HepG2 (cell line): ENCODE measurements around the gene KISS1. TPM values are rescaled to one million over a fixed set of nuclear protein-coding genes. Genes with fewer than 3 reads are reported as not detected.

ENCODE experiments used
- AGO2 ChIP-seq: fragments of 200-400 bp; formaldehyde crosslinking; optimal IDR thresholded peaks from 2 replicates; pipeline ENCODE3; 2017; ENCODE audit warnings: mild to moderate bottlenecking, low read depth, low read length, moderate library complexity
- KAT7 ChIP-seq: IDR thresholded peaks from 2 replicates; pipeline ENCODE4 v1.6.1; 2018; ENCODE audit warnings: borderline replicate concordance, missing compliant biosample characterization
- KDM2A ChIP-seq: sonication (generic); formaldehyde crosslinking; IDR thresholded peaks from 2 replicates; pipeline ENCODE4 v1.4.0; 2020; ENCODE audit warnings: low read depth, missing genetic modification reagents, borderline replicate concordance
- KLF9 ChIP-seq: IDR thresholded peaks from 2 replicates; pipeline ENCODE4 v1.6.1; 2016; ENCODE audit warnings: low read depth
- POLR2A ChIP-seq, 2 experiments: IDR thresholded peaks; 2 replicates each; pipeline ENCODE4 v1.6.1; 2011; ENCODE audit warnings: low read depth in 2 of 2, low read length in 2 of 2, mild to moderate bottlenecking in 1 of 2, moderate library complexity in 1 of 2; ENCODE audit not compliant: insufficient read depth in 1 of 2
- SMARCE1 ChIP-seq: fragments of 450-650 bp; IDR thresholded peaks from 2 replicates; pipeline ENCODE4 v1.6.1; 2017; ENCODE audit warnings: borderline replicate concordance
- SMC3 ChIP-seq: IDR thresholded peaks from 2 replicates; pipeline ENCODE4 v1.6.1; 2011; ENCODE audit warnings: low read length, improper control_type of control experiment
- SMYD3 ChIP-seq: sonication (generic); formaldehyde crosslinking; IDR thresholded peaks from 2 replicates; pipeline ENCODE4 v1.8.1; 2023; ENCODE audit warnings: mild to moderate bottlenecking, missing genetic modification reagents
- TCF12 ChIP-seq, 2 experiments: fragments of 450-650 bp in 1 of 2; sonication (generic) in 1 of 2; formaldehyde crosslinking in 1 of 2; IDR thresholded peaks; 2 replicates each; pipeline versions ENCODE4 v1.6.1 to v1.8.0; 2017 to 2022; ENCODE audit warnings: antibody characterized with exemption in 1 of 2, mild to moderate bottlenecking in 1 of 2, missing genetic modification reagents in 1 of 2, moderate library complexity in 1 of 2
- WIZ ChIP-seq: sonication (generic); formaldehyde crosslinking; IDR thresholded peaks from 2 replicates; pipeline ENCODE4 v1.5.1; 2020; ENCODE audit warnings: mild to moderate bottlenecking, missing genetic modification reagents
- ZNF282 ChIP-seq: fragments of 450-650 bp; IDR thresholded peaks from 2 replicates; pipeline ENCODE4 v1.6.1; 2018; ENCODE audit not compliant: partially characterized antibody
- ZNF383 ChIP-seq: sonication (generic); formaldehyde crosslinking; IDR thresholded peaks from 2 replicates; pipeline ENCODE4 v1.4.0; 2020; ENCODE audit warnings: missing genetic modification reagents, mild to moderate bottlenecking, borderline replicate concordance
- ZNF510 ChIP-seq: sonication (generic); formaldehyde crosslinking; IDR thresholded peaks from 2 replicates; pipeline ENCODE4 v1.4.0; 2020; ENCODE audit warnings: low read depth, mild to moderate bottlenecking, missing genetic modification reagents
- ZNF672 ChIP-seq: sonication (generic); formaldehyde crosslinking; IDR thresholded peaks from 2 replicates; pipeline ENCODE4 v1.8.1; 2022; ENCODE audit warnings: missing genetic modification reagents
- ZNF746 ChIP-seq: sonication (generic); formaldehyde crosslinking; IDR thresholded peaks from 2 replicates; pipeline ENCODE4 v1.8.0; 2022; ENCODE audit warnings: mild to moderate bottlenecking, missing genetic modification reagents
- ZNF788 ChIP-seq: sonication (generic); formaldehyde crosslinking; IDR thresholded peaks from 2 replicates; pipeline ENCODE4 v1.5.0; 2020; ENCODE audit warnings: mild to moderate bottlenecking, missing genetic modification reagents, borderline replicate concordance
- polyA plus RNA-seq, 8 experiments: library from polyadenylated mRNA; depleted of rRNA in 3 of 8; stranded (reverse) in 7 of 8; unstranded in 1 of 8; fragments of >200 nt; fragmentation: Illumina TruSeq in 4 of 8; extraction: Trizol in 4 of 8; gene quantifications; 2 replicates each; pipeline versions ENCODE4 v1.2.1 to v1.2.3, GENCODE V29; 2011 to 2016; ENCODE audit warnings: low read depth in 4 of 8, missing spikeins in 1 of 8, mixed read lengths in 1 of 8; ENCODE audit not compliant: insufficient read depth in 1 of 8
- total RNA-seq, 5 experiments: library from RNA; depleted of rRNA; stranded (reverse); fragments of >200 nt; fragmentation: Illumina TruSeq; extraction: Trizol; gene quantifications; 2 replicates each; pipeline ENCODE4 v1.2.3, GENCODE V29; 2016; ENCODE audit warnings: low read depth in 1 of 5
- TF ChIP-seq, protein P1 (sequence below): IDR thresholded peaks from 2 replicates; pipeline ENCODE4 v1.6.1; 2016; ENCODE audit warnings: low read depth
- TF ChIP-seq, protein P2 (sequence below): sonication (generic); formaldehyde crosslinking; IDR thresholded peaks from 2 replicates; pipeline ENCODE4 v1.5.0; 2020; ENCODE audit warnings: missing genetic modification reagents, mild to moderate bottlenecking, borderline replicate concordance
- TF ChIP-seq, protein P3 (sequence below): sonication (generic); formaldehyde crosslinking; IDR thresholded peaks from 2 replicates; pipeline ENCODE4 v1.9.0; 2021; ENCODE audit warnings: missing genetic modification reagents, borderline replicate concordance
- TF ChIP-seq, protein P4 (sequence below): IDR thresholded peaks from 2 replicates; pipeline ENCODE4 v1.6.1; 2018; ENCODE audit warnings: missing genetic modification reagents

The KISS1 gene
- total and polyA plus RNA-seq, 2 of the 13 experiments (the other 11 are each of a cell fraction or from before 2014, with no cell fraction given) = 0.24 to 0.80 TPM

DNA sequence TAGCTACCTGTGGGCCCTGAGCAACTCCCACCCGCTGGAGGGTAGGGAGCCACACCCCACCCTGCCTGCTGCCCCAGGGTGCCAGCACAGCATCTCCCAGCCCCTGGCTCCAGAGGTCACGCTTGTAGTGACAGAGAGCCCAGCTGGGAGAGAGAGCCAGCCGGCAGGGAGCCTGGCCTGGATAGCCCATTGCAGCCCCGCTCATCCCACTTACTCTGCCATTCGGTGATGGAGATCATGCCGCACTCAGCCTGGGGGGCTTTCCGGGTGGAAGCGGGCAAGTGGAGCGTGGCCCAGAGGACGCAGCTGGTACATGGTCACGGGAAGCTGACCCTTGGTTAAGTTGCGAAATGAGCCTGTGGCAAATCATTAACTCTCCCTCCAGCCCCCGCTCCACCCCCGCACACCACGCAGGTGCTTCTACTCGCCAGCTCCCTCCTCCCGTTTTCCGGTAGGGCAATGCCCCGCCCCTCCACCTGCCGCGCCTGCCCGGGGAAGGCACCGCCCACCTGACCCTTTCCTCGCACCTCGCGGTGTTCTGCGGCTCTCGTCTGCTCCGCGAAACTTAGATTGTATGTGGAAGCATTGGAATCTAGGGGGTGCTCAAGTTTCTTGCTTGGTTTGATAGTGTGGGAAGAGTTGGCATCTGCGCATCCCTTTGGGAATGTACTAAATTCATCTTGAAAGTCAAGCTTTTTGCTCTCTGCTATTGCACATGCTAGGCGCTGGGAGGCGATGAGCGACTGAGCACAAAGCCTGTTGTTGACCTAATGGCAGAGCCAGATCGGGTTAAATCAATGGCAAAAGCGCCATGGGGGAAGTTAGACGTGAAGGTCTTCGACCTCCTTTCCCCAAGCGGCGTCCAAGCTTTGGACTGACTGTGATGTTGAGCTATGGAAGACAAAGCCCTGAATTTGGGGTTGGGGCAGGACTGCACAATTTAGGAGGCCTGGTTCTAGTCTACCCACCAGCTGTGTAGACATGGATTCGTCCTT is 17.7 kb upstream of the KISS1 start, which contains the start of gene GOLT1A (continued):
- TF ChIP-seq, protein P1, sequence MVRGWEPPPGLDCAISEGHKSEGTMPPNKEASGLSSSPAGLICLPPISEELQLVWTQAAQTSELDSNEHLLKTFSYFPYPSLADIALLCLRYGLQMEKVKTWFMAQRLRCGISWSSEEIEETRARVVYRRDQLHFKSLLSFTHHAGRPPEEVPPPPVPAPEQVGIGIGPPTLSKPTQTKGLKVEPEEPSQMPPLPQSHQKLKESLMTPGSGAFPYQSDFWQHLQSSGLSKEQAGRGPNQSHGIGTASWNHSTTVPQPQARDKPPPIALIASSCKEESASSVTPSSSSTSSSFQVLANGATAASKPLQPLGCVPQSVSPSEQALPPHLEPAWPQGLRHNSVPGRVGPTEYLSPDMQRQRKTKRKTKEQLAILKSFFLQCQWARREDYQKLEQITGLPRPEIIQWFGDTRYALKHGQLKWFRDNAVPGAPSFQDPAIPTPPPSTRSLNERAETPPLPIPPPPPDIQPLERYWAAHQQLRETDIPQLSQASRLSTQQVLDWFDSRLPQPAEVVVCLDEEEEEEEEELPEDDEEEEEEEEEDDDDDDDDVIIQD (CRISPR knock-in tag) = peak; percentile 78; the same call in 1 of the 2 replicates
- no peak for TF ChIP-seq SMARCE1
- peak; percentile 93; the same call in 1 of the 2 replicates for TF ChIP-seq ZNF383 (CRISPR knock-in tag)
- TF ChIP-seq KDM2A (CRISPR knock-in tag) = peak; percentile 75
- TF ChIP-seq ZNF788 (CRISPR knock-in tag) = peak; percentile 89; the same call in 1 of the 2 replicates
- TF ChIP-seq SMYD3 (CRISPR knock-in tag) = peak; percentile 56; the same call in 1 of the 2 replicates
- TF ChIP-seq, protein P2, sequence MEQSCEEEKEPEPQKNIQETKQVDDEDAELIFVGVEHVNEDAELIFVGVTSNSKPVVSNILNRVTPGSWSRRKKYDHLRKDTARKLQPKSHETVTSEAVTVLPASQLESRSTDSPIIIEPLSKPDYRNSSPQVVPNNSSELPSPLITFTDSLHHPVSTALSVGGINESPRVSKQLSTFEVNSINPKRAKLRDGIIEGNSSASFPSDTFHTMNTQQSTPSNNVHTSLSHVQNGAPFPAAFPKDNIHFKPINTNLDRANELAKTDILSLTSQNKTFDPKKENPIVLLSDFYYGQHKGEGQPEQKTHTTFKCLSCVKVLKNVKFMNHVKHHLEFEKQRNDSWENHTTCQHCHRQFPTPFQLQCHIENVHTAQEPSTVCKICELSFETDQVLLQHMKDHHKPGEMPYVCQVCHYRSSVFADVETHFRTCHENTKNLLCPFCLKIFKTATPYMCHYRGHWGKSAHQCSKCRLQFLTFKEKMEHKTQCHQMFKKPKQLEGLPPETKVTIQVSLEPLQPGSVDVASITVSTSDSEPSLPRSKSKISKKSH = peak; percentile 39; the same call in 1 of the 2 replicates
- peak; percentile 96 for TF ChIP-seq ZNF510 (CRISPR knock-in tag)
- TF ChIP-seq ZNF746 (CRISPR knock-in tag) = 0 out of 2 replicates have a peak, but pooled peaks have one; percentile 13
- TF ChIP-seq TCF12 (IDR thresholded peaks at IDR 0.05) = no peak
- 0 out of 2 replicates have a peak, but pooled peaks have one; percentile 89 for TF ChIP-seq TCF12 (CRISPR knock-in tag; IDR thresholded peaks at IDR 0.05)
- TF ChIP-seq SMC3 = peak; percentile 92
- TF ChIP-seq, protein P3, sequence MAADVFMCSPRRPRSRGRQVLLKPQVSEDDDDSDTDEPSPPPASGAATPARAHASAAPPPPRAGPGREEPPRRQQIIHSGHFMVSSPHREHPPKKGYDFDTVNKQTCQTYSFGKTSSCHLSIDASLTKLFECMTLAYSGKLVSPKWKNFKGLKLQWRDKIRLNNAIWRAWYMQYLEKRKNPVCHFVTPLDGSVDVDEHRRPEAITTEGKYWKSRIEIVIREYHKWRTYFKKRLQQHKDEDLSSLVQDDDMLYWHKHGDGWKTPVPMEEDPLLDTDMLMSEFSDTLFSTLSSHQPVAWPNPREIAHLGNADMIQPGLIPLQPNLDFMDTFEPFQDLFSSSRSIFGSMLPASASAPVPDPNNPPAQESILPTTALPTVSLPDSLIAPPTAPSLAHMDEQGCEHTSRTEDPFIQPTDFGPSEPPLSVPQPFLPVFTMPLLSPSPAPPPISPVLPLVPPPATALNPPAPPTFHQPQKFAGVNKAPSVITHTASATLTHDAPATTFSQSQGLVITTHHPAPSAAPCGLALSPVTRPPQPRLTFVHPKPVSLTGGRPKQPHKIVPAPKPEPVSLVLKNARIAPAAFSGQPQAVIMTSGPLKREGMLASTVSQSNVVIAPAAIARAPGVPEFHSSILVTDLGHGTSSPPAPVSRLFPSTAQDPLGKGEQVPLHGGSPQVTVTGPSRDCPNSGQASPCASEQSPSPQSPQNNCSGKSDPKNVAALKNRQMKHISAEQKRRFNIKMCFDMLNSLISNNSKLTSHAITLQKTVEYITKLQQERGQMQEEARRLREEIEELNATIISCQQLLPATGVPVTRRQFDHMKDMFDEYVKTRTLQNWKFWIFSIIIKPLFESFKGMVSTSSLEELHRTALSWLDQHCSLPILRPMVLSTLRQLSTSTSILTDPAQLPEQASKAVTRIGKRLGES (CRISPR knock-in tag) = no peak
- no peak for TF ChIP-seq AGO2
- no peak for TF ChIP-seq ZNF282
- no peak for TF ChIP-seq WIZ
- peak; percentile 86 for TF ChIP-seq KAT7 (CRISPR knock-in tag)
- peak; percentile 83; the same call in 1 of the 2 replicates for TF ChIP-seq KLF9 (CRISPR knock-in tag)
- TF ChIP-seq, protein P4, sequence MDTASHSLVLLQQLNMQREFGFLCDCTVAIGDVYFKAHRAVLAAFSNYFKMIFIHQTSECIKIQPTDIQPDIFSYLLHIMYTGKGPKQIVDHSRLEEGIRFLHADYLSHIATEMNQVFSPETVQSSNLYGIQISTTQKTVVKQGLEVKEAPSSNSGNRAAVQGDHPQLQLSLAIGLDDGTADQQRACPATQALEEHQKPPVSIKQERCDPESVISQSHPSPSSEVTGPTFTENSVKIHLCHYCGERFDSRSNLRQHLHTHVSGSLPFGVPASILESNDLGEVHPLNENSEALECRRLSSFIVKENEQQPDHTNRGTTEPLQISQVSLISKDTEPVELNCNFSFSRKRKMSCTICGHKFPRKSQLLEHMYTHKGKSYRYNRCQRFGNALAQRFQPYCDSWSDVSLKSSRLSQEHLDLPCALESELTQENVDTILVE = no peak; the same call in 1 of the 2 replicates
- no peak for TF ChIP-seq ZNF672
- peak; percentile 35 to 83; a peak in 3 of 4 replicates for TF ChIP-seq POLR2A (IDR thresholded peaks at IDR 0.05; ENCODE audit: insufficient read depth in 1 of 2, low read depth in 2 of 2, low read length in 2 of 2)
